GM12878 (cell line): ENCODE results near the gene LBHD1. TPM values are rescaled to one million over a fixed set of nuclear protein-coding genes. Genes with fewer than 3 reads are reported as not detected.
A peak's percentile ranks its signal among the peaks of the same experiment; 100 is the strongest.

Experiments
- BACH1 ChIP-seq: fragments of 450-650 bp; IDR thresholded peaks from 2 replicates; pipeline ENCODE4 v1.6.1; 2017; ENCODE audit warnings: mild to moderate bottlenecking, borderline replicate concordance
- CHD1 ChIP-seq: IDR thresholded peaks from 2 replicates; pipeline ENCODE4 v1.6.1; 2012; ENCODE audit warnings: low read depth, low read length, improper control_type of control experiment
- ESRRA ChIP-seq: IDR thresholded peaks from 2 replicates; pipeline ENCODE4 v1.6.1; 2012; ENCODE audit warnings: mild to moderate bottlenecking, low read length, improper control_type of control experiment
- MTA2 ChIP-seq: fragments of 450-650 bp; IDR thresholded peaks from 2 replicates; pipeline ENCODE4 v1.6.1; 2016; ENCODE audit warnings: low read depth, mild to moderate bottlenecking, moderate library complexity
- NFYB ChIP-seq: IDR thresholded peaks from 2 replicates; pipeline ENCODE4 v1.6.1; 2011; ENCODE audit warnings: low read depth, mild to moderate bottlenecking, low read length, improper control_type of control experiment, moderate library complexity; ENCODE audit not compliant: insufficient read depth
- PAX8 ChIP-seq: fragments of 450-650 bp; IDR thresholded peaks from 2 replicates; pipeline ENCODE4 v1.6.1; 2017; ENCODE audit warnings: mild to moderate bottlenecking, moderate library complexity
- PML ChIP-seq: IDR thresholded peaks from 2 replicates; pipeline ENCODE4 v1.6.1; 2012; ENCODE audit warnings: low read length, inconsistent platforms
- RAD51 ChIP-seq: fragments of 450-650 bp; IDR thresholded peaks from 2 replicates; pipeline ENCODE4 v1.6.1; 2016; ENCODE audit warnings: moderate library complexity, mild to moderate bottlenecking, inconsistent platforms
- SMAD5 ChIP-seq: IDR thresholded peaks from 2 replicates; pipeline ENCODE4 v1.6.1; 2016; ENCODE audit warnings: antibody characterized with exemption, low read depth
- SP1 ChIP-seq: IDR thresholded peaks from one replicate; pipeline ENCODE4 v1.6.1; 2011; ENCODE audit warnings: low read depth, low read length
- TAF1 ChIP-seq: IDR thresholded peaks from 2 replicates; pipeline ENCODE4 v1.6.1; 2011; ENCODE audit warnings: mild to moderate bottlenecking, low read depth, low read length, borderline replicate concordance
- ZNF384 ChIP-seq: IDR thresholded peaks from 2 replicates; pipeline ENCODE4 v1.6.1; 2012; ENCODE audit warnings: low read depth, mild to moderate bottlenecking, low read length, improper control_type of control experiment, borderline replicate concordance
- polyA plus RNA-seq, 11 experiments: library from polyadenylated mRNA; depleted of rRNA in 4 of 11; unstranded in 6 of 11; stranded (reverse) in 5 of 11; fragments of >200 nt; fragmentation: Nextera tagmentation in 4 of 11; fragmentation: Illumina TruSeq in 1 of 11; extraction: Ambion mirVana in 4 of 11; extraction: Trizol in 1 of 11; gene quantifications; 1 replicate in 1 of 11; 2 replicates in 10 of 11; pipeline versions ENCODE4 v1.2.1 to v1.2.3, GENCODE V29; 2011 to 2016; ENCODE audit warnings: inconsistent platforms in 2 of 11, missing spikeins in 2 of 11, low read depth in 1 of 11
- total RNA-seq, 4 experiments: library from RNA; depleted of rRNA in 3 of 4; stranded (reverse); fragments of >200 nt in 3 of 4; fragmentation: Illumina TruSeq in 1 of 4; extraction: Trizol in 1 of 4; gene quantifications; 2 replicates each; pipeline versions ENCODE4 v1.2.1 to v1.2.3, GENCODE V29; 2013 to 2021
- TF ChIP-seq, protein P1 (sequence below): fragments of 450-650 bp; formaldehyde crosslinking; IDR thresholded peaks from 2 replicates; pipeline ENCODE4 v1.5.0; 2022; ENCODE audit warnings: mild to moderate bottlenecking, missing genetic modification characterization
- TF ChIP-seq, protein P2 (sequence below): fragments of 450-650 bp; IDR thresholded peaks from 2 replicates; pipeline ENCODE4 v1.6.1; 2016; ENCODE audit warnings: mild to moderate bottlenecking
- TF ChIP-seq, protein P3 (sequence below): fragments of 450-650 bp; formaldehyde crosslinking; IDR thresholded peaks from 2 replicates; pipeline ENCODE4 v1.4.0; 2020; ENCODE audit warnings: mild to moderate bottlenecking, moderate library complexity
- TF ChIP-seq, protein P4 (sequence below): fragments of 450-650 bp; IDR thresholded peaks from 2 replicates; pipeline ENCODE4 v1.6.1; 2017; ENCODE audit warnings: borderline replicate concordance
- TF ChIP-seq, protein P5 (sequence below): fragments of 450-650 bp; conservative IDR thresholded peaks from 2 replicates; pipeline ENCODE4 v1.6.1; 2017; ENCODE audit warnings: mild to moderate bottlenecking, moderate library complexity

LBHD1 gene
- total and polyA plus RNA-seq, 10 of the 15 experiments (the other 5 are each of a cell fraction or from before 2014, with no cell fraction given), result 0.79 to 12.0 (median 7.6) TPM

DNA sequence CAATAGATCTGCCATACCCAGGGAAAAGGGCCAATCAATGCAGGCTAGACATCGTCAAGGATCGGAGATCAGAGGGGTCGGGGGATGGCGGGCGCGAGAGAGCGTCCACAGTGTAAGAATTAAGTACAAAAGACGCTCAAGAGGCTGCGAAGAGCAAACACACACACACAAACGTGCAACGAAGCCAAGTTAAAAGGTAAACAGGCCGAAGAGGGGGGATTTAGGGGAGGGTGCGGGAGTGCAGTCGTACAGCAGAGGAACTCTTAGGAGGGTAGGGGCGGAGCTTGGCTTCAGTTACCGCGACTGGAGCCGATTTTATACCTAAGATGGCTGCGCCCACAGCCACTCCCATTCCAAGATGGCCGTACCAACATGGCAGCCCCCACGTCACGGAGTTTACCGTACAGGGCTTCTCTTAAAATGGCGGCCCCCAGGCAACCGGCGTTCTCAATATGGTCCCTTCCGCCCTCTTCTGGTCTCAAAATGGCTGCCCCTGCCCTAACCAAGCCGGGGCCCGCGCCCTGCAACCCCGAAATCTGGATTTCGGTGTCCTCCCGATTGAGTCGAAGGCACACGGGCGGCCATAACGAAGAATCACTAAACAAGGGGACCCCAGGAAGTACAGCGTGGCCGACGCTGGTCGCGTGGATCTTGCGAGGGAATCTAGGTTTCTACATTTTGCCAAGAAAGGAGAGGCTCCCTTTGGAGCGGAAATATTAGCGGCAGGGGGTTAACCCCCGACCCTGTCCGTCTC lies 37.4 kb upstream of the LBHD1 start (continued):
- TF ChIP-seq, protein P1, sequence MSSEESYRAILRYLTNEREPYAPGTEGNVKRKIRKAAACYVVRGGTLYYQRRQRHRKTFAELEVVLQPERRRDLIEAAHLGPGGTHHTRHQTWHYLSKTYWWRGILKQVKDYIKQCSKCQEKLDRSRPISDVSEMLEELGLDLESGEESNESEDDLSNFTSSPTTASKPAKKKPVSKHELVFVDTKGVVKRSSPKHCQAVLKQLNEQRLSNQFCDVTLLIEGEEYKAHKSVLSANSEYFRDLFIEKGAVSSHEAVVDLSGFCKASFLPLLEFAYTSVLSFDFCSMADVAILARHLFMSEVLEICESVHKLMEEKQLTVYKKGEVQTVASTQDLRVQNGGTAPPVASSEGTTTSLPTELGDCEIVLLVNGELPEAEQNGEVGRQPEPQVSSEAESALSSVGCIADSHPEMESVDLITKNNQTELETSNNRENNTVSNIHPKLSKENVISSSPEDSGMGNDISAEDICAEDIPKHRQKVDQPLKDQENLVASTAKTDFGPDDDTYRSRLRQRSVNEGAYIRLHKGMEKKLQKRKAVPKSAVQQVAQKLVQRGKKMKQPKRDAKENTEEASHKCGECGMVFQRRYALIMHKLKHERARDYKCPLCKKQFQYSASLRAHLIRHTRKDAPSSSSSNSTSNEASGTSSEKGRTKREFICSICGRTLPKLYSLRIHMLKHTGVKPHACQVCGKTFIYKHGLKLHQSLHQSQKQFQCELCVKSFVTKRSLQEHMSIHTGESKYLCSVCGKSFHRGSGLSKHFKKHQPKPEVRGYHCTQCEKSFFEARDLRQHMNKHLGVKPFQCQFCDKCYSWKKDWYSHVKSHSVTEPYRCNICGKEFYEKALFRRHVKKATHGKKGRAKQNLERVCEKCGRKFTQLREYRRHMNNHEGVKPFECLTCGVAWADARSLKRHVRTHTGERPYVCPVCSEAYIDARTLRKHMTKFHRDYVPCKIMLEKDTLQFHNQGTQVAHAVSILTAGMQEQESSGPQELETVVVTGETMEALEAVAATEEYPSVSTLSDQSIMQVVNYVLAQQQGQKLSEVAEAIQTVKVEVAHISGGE (CRISPR knock-in tag), result peak; percentile 5; the same call in 1 of the 2 replicates
- TF ChIP-seq SP1, result peak; percentile 64
- TF ChIP-seq, protein P2, sequence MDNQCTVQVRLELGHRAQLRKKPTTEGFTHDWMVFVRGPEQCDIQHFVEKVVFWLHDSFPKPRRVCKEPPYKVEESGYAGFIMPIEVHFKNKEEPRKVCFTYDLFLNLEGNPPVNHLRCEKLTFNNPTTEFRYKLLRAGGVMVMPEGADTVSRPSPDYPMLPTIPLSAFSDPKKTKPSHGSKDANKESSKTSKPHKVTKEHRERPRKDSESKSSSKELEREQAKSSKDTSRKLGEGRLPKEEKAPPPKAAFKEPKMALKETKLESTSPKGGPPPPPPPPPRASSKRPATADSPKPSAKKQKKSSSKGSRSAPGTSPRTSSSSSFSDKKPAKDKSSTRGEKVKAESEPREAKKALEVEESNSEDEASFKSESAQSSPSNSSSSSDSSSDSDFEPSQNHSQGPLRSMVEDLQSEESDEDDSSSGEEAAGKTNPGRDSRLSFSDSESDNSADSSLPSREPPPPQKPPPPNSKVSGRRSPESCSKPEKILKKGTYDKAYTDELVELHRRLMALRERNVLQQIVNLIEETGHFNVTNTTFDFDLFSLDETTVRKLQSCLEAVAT, result peak; percentile 67
- TF ChIP-seq TAF1, result peak; percentile 88
- peak; percentile 97; the same call in 1 of the 2 replicates for TF ChIP-seq PML
- TF ChIP-seq CHD1, result 0 out of 2 replicates have a peak, but pooled peaks have one; percentile 71
- TF ChIP-seq, protein P3, sequence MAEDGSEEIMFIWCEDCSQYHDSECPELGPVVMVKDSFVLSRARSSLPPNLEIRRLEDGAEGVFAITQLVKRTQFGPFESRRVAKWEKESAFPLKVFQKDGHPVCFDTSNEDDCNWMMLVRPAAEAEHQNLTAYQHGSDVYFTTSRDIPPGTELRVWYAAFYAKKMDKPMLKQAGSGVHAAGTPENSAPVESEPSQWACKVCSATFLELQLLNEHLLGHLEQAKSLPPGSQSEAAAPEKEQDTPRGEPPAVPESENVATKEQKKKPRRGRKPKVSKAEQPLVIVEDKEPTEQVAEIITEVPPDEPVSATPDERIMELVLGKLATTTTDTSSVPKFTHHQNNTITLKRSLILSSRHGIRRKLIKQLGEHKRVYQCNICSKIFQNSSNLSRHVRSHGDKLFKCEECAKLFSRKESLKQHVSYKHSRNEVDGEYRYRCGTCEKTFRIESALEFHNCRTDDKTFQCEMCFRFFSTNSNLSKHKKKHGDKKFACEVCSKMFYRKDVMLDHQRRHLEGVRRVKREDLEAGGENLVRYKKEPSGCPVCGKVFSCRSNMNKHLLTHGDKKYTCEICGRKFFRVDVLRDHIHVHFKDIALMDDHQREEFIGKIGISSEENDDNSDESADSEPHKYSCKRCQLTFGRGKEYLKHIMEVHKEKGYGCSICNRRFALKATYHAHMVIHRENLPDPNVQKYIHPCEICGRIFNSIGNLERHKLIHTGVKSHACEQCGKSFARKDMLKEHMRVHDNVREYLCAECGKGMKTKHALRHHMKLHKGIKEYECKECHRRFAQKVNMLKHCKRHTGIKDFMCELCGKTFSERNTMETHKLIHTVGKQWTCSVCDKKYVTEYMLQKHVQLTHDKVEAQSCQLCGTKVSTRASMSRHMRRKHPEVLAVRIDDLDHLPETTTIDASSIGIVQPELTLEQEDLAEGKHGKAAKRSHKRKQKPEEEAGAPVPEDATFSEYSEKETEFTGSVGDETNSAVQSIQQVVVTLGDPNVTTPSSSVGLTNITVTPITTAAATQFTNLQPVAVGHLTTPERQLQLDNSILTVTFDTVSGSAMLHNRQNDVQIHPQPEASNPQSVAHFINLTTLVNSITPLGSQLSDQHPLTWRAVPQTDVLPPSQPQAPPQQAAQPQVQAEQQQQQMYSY, result no peak
- TF ChIP-seq, protein P4, sequence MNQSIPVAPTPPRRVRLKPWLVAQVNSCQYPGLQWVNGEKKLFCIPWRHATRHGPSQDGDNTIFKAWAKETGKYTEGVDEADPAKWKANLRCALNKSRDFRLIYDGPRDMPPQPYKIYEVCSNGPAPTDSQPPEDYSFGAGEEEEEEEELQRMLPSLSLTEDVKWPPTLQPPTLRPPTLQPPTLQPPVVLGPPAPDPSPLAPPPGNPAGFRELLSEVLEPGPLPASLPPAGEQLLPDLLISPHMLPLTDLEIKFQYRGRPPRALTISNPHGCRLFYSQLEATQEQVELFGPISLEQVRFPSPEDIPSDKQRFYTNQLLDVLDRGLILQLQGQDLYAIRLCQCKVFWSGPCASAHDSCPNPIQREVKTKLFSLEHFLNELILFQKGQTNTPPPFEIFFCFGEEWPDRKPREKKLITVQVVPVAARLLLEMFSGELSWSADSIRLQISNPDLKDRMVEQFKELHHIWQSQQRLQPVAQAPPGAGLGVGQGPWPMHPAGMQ, result no peak
- TF ChIP-seq BACH1, result 0 out of 2 replicates have a peak, but pooled peaks have one; percentile 28
- peak; percentile 62 for TF ChIP-seq SMAD5
- TF ChIP-seq RAD51, result no peak
- 0 out of 2 replicates have a peak, but pooled peaks have one; percentile 7 for TF ChIP-seq NFYB
- TF ChIP-seq ESRRA, result peak; percentile 93; the same call in 1 of the 2 replicates
- no peak for TF ChIP-seq PAX8
- TF ChIP-seq ZNF384, result no peak
- 0 out of 2 replicates have a peak, but pooled peaks have one; percentile 9 for TF ChIP-seq MTA2
- TF ChIP-seq, protein P5, sequence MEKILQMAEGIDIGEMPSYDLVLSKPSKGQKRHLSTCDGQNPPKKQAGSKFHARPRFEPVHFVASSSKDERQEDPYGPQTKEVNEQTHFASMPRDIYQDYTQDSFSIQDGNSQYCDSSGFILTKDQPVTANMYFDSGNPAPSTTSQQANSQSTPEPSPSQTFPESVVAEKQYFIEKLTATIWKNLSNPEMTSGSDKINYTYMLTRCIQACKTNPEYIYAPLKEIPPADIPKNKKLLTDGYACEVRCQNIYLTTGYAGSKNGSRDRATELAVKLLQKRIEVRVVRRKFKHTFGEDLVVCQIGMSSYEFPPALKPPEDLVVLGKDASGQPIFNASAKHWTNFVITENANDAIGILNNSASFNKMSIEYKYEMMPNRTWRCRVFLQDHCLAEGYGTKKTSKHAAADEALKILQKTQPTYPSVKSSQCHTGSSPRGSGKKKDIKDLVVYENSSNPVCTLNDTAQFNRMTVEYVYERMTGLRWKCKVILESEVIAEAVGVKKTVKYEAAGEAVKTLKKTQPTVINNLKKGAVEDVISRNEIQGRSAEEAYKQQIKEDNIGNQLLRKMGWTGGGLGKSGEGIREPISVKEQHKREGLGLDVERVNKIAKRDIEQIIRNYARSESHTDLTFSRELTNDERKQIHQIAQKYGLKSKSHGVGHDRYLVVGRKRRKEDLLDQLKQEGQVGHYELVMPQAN, result peak; percentile 52
